Trophoblast cell (in vitro differentiated cells and primary cell): Measurements from ENCODE around the gene MYCBP2.

Experiments
- DNase-seq, 2 donors: peaks; one replicate each; pipeline ENCODE4 v3.0.0-alpha.2; 2016
- H2AFZ ChIP-seq: 2 replicates; pipeline ENCODE4 v1.6.1; 2013; ENCODE audit warnings: low read length, moderate library complexity, mild to moderate bottlenecking; ENCODE audit not compliant: insufficient read depth, poor library complexity
- H2AK5ac ChIP-seq: 2 replicates; pipeline ENCODE4 v1.6.1; 2013; ENCODE audit warnings: mild to moderate bottlenecking, low read length
- H2BK120ac ChIP-seq: 2 replicates; pipeline ENCODE4 v1.6.1; 2013; ENCODE audit warnings: low read length, mild to moderate bottlenecking, moderate library complexity; ENCODE audit not compliant: insufficient read depth, poor library complexity
- H2BK12ac ChIP-seq: 2 replicates; pipeline ENCODE4 v1.6.1; 2013; ENCODE audit warnings: mild to moderate bottlenecking, low read length, moderate library complexity
- H2BK5ac ChIP-seq: 2 replicates; pipeline ENCODE4 v1.6.1; 2013; ENCODE audit warnings: low read length, low read depth, moderate library complexity, mild to moderate bottlenecking; ENCODE audit not compliant: poor library complexity
- H3K14ac ChIP-seq: 2 replicates; pipeline ENCODE4 v1.6.1; 2013; ENCODE audit warnings: mild to moderate bottlenecking, low read length
- H3K18ac ChIP-seq: 2 replicates; pipeline ENCODE4 v1.6.1; 2013; ENCODE audit warnings: mild to moderate bottlenecking, low read length
- H3K23ac ChIP-seq: 2 replicates; pipeline ENCODE4 v1.6.1; 2013; ENCODE audit warnings: low read length
- H3K27ac ChIP-seq: 2 replicates; pipeline ENCODE4 v1.5.1; 2013; ENCODE audit warnings: low read depth, mild to moderate bottlenecking, inconsistent platforms, low read length, moderate library complexity
- H3K27me3 ChIP-seq: 2 replicates; pipeline ENCODE4 v1.6.1; 2013; ENCODE audit warnings: inconsistent platforms, mild to moderate bottlenecking, low read length, moderate library complexity; ENCODE audit not compliant: insufficient read depth
- H3K36me3 ChIP-seq, 2 experiments: 1 replicate in 1 of 2; 2 replicates in 1 of 2; pipeline ENCODE4 v1.6.1; 2013; ENCODE audit warnings: low read length in 2 of 2, mild to moderate bottlenecking in 2 of 2, moderate library complexity in 1 of 2; ENCODE audit not compliant: insufficient read depth in 2 of 2, control insufficient read depth in 1 of 2
- H3K4ac ChIP-seq: 2 replicates; pipeline ENCODE4 v1.6.1; 2013; ENCODE audit warnings: low read depth, mild to moderate bottlenecking, low read length, moderate library complexity
- H3K4me1 ChIP-seq, 2 experiments: 1 replicate in 1 of 2; 2 replicates in 1 of 2; pipeline ENCODE4 v1.6.1; 2013; ENCODE audit warnings: low read length in 2 of 2, mild to moderate bottlenecking in 2 of 2, moderate library complexity in 1 of 2; ENCODE audit not compliant: insufficient read depth in 2 of 2, control insufficient read depth in 1 of 2
- H3K4me2 ChIP-seq: 2 replicates; pipeline ENCODE4 v1.6.1; 2013; ENCODE audit warnings: inconsistent platforms, mild to moderate bottlenecking, low read length, moderate library complexity
- H3K4me3 ChIP-seq: 2 replicates; pipeline ENCODE4 v1.5.1; 2013; ENCODE audit warnings: mild to moderate bottlenecking, low read depth, low read length, inconsistent platforms
- H3K79me1 ChIP-seq: one replicate; pipeline ENCODE4 v1.6.1; 2013; ENCODE audit warnings: low read length
- H3K79me2 ChIP-seq: 2 replicates; pipeline ENCODE4 v1.6.1; 2013; ENCODE audit warnings: low read length, mild to moderate bottlenecking; ENCODE audit not compliant: control insufficient read depth, insufficient read depth, poor library complexity
- H3K9ac ChIP-seq: 2 replicates; pipeline ENCODE4 v1.6.1; 2013; ENCODE audit warnings: mild to moderate bottlenecking, low read length
- H3K9me3 ChIP-seq: 2 replicates; pipeline ENCODE4 v1.6.1; 2013; ENCODE audit warnings: low read depth, mild to moderate bottlenecking, control low read depth, inconsistent platforms, low read length; ENCODE audit not compliant: insufficient read depth
- H4K12ac ChIP-seq: 2 replicates; pipeline ENCODE4 v1.6.1; 2013; ENCODE audit warnings: low read depth, mild to moderate bottlenecking, low read length, moderate library complexity
- H4K8ac ChIP-seq: 2 replicates; pipeline ENCODE4 v1.6.1; 2013; ENCODE audit warnings: low read depth, mild to moderate bottlenecking, low read length, moderate library complexity
- H4K91ac ChIP-seq: one replicate; pipeline ENCODE4 v1.6.1; 2013; ENCODE audit warnings: low read depth, mild to moderate bottlenecking, low read length, moderate library complexity
- WGBS: extraction: QIAGEN DNeasy Blood & Tissue Kit; methylation state at CpG from one replicate; pipeline ENCODE4 v1.1.7; 2013; ENCODE audit warnings: missing lambda C conversion rate; ENCODE audit not compliant: insufficient read length, insufficient coverage; ENCODE audit errors: extremely low coverage; 5-methylcytosine and 5-hydroxymethylcytosine counted together

MYCBP2 gene

DNA sequence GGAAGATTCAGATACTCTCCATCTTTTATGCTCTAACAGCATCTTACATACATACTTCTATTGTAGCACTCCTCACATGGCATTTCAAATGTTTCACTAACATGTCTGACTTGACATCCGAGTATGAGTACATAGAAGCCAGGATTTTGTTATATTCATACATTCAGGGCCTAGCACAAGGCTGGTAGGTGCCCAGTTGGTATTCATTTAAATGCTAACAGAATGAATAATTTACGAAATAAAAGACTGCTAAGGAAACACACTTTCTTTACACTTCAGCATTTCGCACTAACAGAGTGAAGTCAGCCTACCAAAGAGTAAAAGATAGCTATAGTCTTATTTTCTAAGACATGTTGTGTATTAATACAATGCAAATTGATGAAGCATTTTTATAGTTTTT lies 232.1 kb downstream of the MYCBP2 start:
- no peak overlapping the region for H3K14ac ChIP-seq
- H3K4me1 ChIP-seq: no peaks in the 10 kb centered on the region
- H4K91ac ChIP-seq: no peak overlapping the region
- no peak overlapping the region for H2BK5ac ChIP-seq
- H3K27me3 ChIP-seq: no peaks in the 10 kb centered on the region
- no peak overlapping the region for H4K12ac ChIP-seq
- no peak overlapping the region for H3K4me2 ChIP-seq
- no peak for DNase-seq
- H4K8ac ChIP-seq: no peak overlapping the region
- no peak overlapping the region for H2AK5ac ChIP-seq
- WGBS: no CpG with 5 or more reads among the region's 3 CpGs
- no peak overlapping the region for H3K4me3 ChIP-seq
- H3K9me3 ChIP-seq: no peaks in the 10 kb centered on the region
- no peak overlapping the region for H3K27ac ChIP-seq
- no peak overlapping the region for H3K18ac ChIP-seq
- no peak overlapping the region for H3K4ac ChIP-seq
- H3K9ac ChIP-seq: no peak overlapping the region
- no peak overlapping the region for H2AFZ ChIP-seq
- H2BK12ac ChIP-seq: no peak overlapping the region
- no peak overlapping the region for H3K23ac ChIP-seq
- peaks cover 5 to 8% of the 10 kb centered on the region in 2 experiments for H3K36me3 ChIP-seq
- no peaks in the 10 kb centered on the region for H3K79me1 ChIP-seq
- no peaks in the 10 kb centered on the region for H3K79me2 ChIP-seq
- no peak overlapping the region for H2BK120ac ChIP-seq

DNA sequence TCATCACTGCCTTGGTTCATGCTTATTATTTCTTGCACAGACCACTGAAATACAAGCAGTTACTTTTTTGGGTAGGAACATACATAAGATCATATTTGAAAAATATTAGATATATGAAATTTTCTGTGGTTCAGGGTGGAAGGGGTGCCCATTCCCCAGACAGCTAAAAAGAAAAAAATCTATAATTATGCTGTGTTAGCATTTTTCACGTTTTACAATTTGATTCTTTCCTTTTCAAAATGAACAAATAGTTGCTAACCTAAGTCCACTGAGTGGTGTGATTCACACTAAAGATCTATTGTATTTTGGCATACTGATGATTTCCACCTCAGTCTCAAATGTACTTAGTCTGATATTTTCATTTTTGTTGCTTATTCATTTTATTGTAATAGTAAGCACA lies 233.2 kb downstream of the MYCBP2 start:
- no CpG with 5 or more reads among the region's 1 CpG for WGBS
- H3K9ac ChIP-seq: no peak overlapping the region
- H3K4me3 ChIP-seq: no peak overlapping the region

DNA sequence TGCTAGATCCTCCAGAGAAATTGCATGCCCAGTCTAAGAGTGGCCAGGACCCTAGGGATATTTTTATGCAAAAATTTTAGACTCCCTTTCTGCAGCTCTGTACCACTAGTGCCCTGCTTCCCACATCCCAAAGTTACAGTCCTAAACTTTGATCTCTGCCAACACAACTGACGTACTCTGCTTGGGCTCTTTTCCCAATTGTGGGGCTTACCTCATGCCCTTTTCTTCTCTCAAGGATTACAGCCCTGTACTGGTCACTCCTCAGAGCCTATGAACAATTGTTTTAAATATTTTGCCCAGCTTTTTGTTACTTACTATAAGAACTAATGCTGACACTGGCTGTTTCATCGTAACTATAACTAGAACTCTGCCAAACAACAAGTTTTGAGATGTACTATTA lies 242.1 kb downstream of the MYCBP2 start:
- Histone ChIP-seq H3K36me3 (peaks cover 3 to 5% of the 10 kb centered on the region in 2 experiments), H2BK120ac (no peak overlapping the region), H3K9ac (no peak overlapping the region), H3K79me2 (no peaks in the 10 kb centered on the region), H2AFZ (no peak overlapping the region), H3K79me1 (no peaks in the 10 kb centered on the region), H4K91ac (no peak overlapping the region), H3K4me2 (no peak overlapping the region), H2BK12ac (no peak overlapping the region), H3K18ac (no peak overlapping the region), H3K4me3 (no peak overlapping the region), H3K9me3 (no peaks in the 10 kb centered on the region), H3K14ac (no peak overlapping the region), H2AK5ac (no peak overlapping the region), H3K27ac (no peak overlapping the region), H4K12ac (no peak overlapping the region), H3K23ac (no peak overlapping the region), H4K8ac (no peak overlapping the region), H3K4me1 (no peaks in the 10 kb centered on the region), H3K4ac (no peak overlapping the region), H3K27me3 (no peaks in the 10 kb centered on the region), H2BK5ac (no peak overlapping the region)
- no CpG with 5 or more reads among the region's 2 CpGs for WGBS
- DNase-seq: no peak

More for the DNA sequence above, 233.2 kb downstream of the MYCBP2 start:
- Histone ChIP-seq H3K79me2 (no peaks in the 10 kb centered on the region), H4K12ac (no peak overlapping the region), H3K23ac (no peak overlapping the region), H3K18ac (no peak overlapping the region), H3K27me3 (no peaks in the 10 kb centered on the region), H3K4ac (no peak overlapping the region), H2AK5ac (no peak overlapping the region), H4K91ac (no peak overlapping the region), H2BK5ac (no peak overlapping the region), H3K27ac (no peak overlapping the region), H3K4me2 (no peak overlapping the region), H3K14ac (no peak overlapping the region), H2BK120ac (no peak overlapping the region), H3K36me3 (peaks cover 5 to 8% of the 10 kb centered on the region in 2 experiments), H2BK12ac (no peak overlapping the region), H3K9me3 (no peaks in the 10 kb centered on the region), H4K8ac (no peak overlapping the region), H3K4me1 (no peaks in the 10 kb centered on the region), H3K79me1 (no peaks in the 10 kb centered on the region), H2AFZ (no peak overlapping the region)
- no peak for DNase-seq

DNA sequence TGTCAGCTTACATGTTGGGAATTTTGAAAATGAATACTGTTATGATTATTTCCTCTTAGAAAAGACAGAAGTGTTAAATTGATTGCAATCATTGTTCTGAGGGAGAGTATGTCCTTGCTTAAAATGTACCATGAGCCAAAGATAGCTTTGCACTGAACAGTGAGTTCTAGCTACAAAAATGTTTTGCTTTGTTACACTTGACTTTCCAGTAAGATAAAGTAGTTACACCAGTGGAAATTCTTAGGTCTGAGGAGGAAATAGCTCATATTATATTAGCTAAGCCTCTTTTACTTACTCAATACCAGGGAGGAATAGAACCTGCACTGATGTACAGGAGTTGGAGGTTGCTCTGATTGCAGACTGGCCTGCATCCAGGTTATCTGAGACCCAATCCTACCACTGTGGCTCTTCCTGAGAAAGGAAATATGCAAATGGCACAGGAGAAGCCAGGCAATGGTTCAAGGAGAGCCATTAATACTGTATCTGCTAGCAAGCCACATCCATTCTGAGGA lies 246.9 kb downstream of the MYCBP2 start:
- no peak overlapping the region for H3K4ac ChIP-seq
- no peak overlapping the region for H2BK5ac ChIP-seq
- no peak overlapping the region for H3K4me3 ChIP-seq
- no peak for DNase-seq
- H4K91ac ChIP-seq: no peak overlapping the region
- no peaks in the 10 kb centered on the region for H3K4me1 ChIP-seq
- H3K18ac ChIP-seq: no peak overlapping the region
- no peak overlapping the region for H3K4me2 ChIP-seq
- no peak overlapping the region for H3K9ac ChIP-seq
- peaks cover 4 to 5% of the 10 kb centered on the region in 2 experiments for H3K36me3 ChIP-seq
- H3K14ac ChIP-seq: no peak overlapping the region
- no peaks in the 10 kb centered on the region for H3K27me3 ChIP-seq
- H4K12ac ChIP-seq: no peak overlapping the region
- H3K23ac ChIP-seq: no peak overlapping the region
- no peak overlapping the region for H2BK120ac ChIP-seq
- no peak overlapping the region for H4K8ac ChIP-seq
- H3K79me2 ChIP-seq: no peaks in the 10 kb centered on the region
- no peak overlapping the region for H2AFZ ChIP-seq
- H3K27ac ChIP-seq: no peak overlapping the region
- no peak overlapping the region for H2BK12ac ChIP-seq
- no peak overlapping the region for H2AK5ac ChIP-seq
- no peaks in the 10 kb centered on the region for H3K79me1 ChIP-seq
- no peaks in the 10 kb centered on the region for H3K9me3 ChIP-seq
